OCI-LY7 (cell line): ENCODE measurements around the gene APOC1. TPM values are rescaled to one million over a fixed set of nuclear protein-coding genes. Genes with fewer than 3 reads are reported as not detected.
"Not testable (repeated sequence)": the region's sequence is repeated elsewhere in the genome, so short reads cannot be mapped to it uniquely, and the experiment has no call there.

Source experiments
- BruUV-seq: library from RNA; stranded (reverse); fragments of 400-500 nt; replicated peaks from 2 replicates; lab custom pipeline; 2021; lab: Mats Ljungman, UMichigan
- CTCF ChIA-PET: fragments of 300-600 bp; sonication (Branson Sonifier 250); formaldehyde crosslinking; loops from one replicate; lab custom pipeline; 2022; ENCODE audit warnings: antibody characterized with exemption; ENCODE audit not compliant: unreplicated experiment; lab: Charles Lee
- POLR2A ChIA-PET: fragments of 300-600 bp; sonication (Branson Sonifier 250); formaldehyde crosslinking; loops from one replicate; lab custom pipeline; 2022; ENCODE audit warnings: antibody characterized with exemption; lab: Charles Lee
- DNase-seq: peaks from one replicate; pipeline ENCODE4 v3.0.0-alpha.2; 2015; ENCODE audit warnings: low spot score
- H2AFZ ChIP-seq: fragments of 200-600 bp; sonication (generic), shearing (Covaris generic); 2 replicates; pipeline ENCODE4 v1.6.1; 2014; ENCODE audit warnings: mild to moderate bottlenecking, antibody characterized with exemption, low read length, moderate library complexity
- H3K27ac ChIP-seq: fragments of 200-600 bp; sonication (generic); 2 replicates; pipeline ENCODE4 v1.5.1; 2014; ENCODE audit warnings: mixed run types, low read depth, mild to moderate bottlenecking, moderate library complexity, low read length, inconsistent platforms; ENCODE audit not compliant: poor library complexity, severe bottlenecking
- H3K36me3 ChIP-seq: fragments of 200-600 bp; sonication (generic); 2 replicates; pipeline ENCODE4 v1.6.1; 2014; ENCODE audit warnings: mild to moderate bottlenecking, antibody characterized with exemption, low read length, moderate library complexity, mixed read lengths; ENCODE audit not compliant: insufficient read depth
- H3K4me1 ChIP-seq: fragments of 200-600 bp; sonication (generic); 2 replicates; pipeline ENCODE4 v1.5.1; 2014; ENCODE audit warnings: mild to moderate bottlenecking, low read length; ENCODE audit not compliant: insufficient read depth, poor library complexity, severe bottlenecking
- H3K4me2 ChIP-seq: fragments of 200-600 bp; sonication (generic); 2 replicates; pipeline ENCODE4 v1.6.1; 2014; ENCODE audit warnings: mild to moderate bottlenecking, low read length
- H3K4me3 ChIP-seq: fragments of 200-600 bp; sonication (generic); 2 replicates; pipeline ENCODE4 v1.5.1; 2014; ENCODE audit warnings: mild to moderate bottlenecking, low read depth, low read length; ENCODE audit not compliant: poor library complexity, severe bottlenecking
- H3K79me2 ChIP-seq: fragments of 200-600 bp; sonication (generic); 2 replicates; pipeline ENCODE4 v1.6.1; 2016; ENCODE audit warnings: low read depth, mild to moderate bottlenecking, low read length, moderate library complexity, mixed read lengths; ENCODE audit not compliant: insufficient read depth
- H3K9me2 ChIP-seq: fragments of 200-600 bp; sonication (generic); 2 replicates; pipeline ENCODE4 v1.6.1; 2016; ENCODE audit warnings: mild to moderate bottlenecking, low read length, mixed read lengths; ENCODE audit not compliant: insufficient read depth
- H3K9me3 ChIP-seq: fragments of 200-600 bp; sonication (generic); 2 replicates; pipeline ENCODE4 v1.6.1; 2014; ENCODE audit warnings: mild to moderate bottlenecking, mixed run types, low read length, mixed read lengths
- H4K20me1 ChIP-seq: fragments of 200-600 bp; sonication (generic); 2 replicates; pipeline ENCODE4 v1.6.1; 2014; ENCODE audit warnings: mild to moderate bottlenecking, antibody characterized with exemption, low read length, moderate library complexity, mixed read lengths; ENCODE audit not compliant: insufficient read depth
- EZH2phosphoT487 ChIP-seq: fragments of 200-600 bp; sonication (generic); IDR thresholded peaks from 2 replicates; pipeline ENCODE4 v1.6.1; 2018; ENCODE audit warnings: low read depth, borderline replicate concordance, mild to moderate bottlenecking, mixed run types, antibody characterized with exemption, low read length, moderate library complexity, mixed read lengths
- intact Hi-C: fragments of 100-400 bp; cut with micrococcal nuclease; formaldehyde crosslinking; loops from one replicate; pipeline ENCODE4 v1.10.0; 2022; ENCODE audit not compliant: unreplicated experiment
- total RNA-seq, 2 experiments: library from RNA; depleted of rRNA in 1 of 2; stranded (reverse); fragments of >200 nt in 1 of 2; shearing (Covaris generic) in 1 of 2; gene quantifications; 2 replicates each; pipeline ENCODE4 v1.2.3, GENCODE V29; 2014 to 2022
- TF ChIP-seq, protein P1 (sequence below): fragments of 200-600 bp; sonication (generic); conservative IDR thresholded peaks from 2 replicates; pipeline ENCODE4 v1.5.1; 2014; ENCODE audit warnings: mild to moderate bottlenecking, antibody characterized with exemption, low read length, moderate library complexity, mixed read lengths

APOC1 gene
- total RNA-seq, 2 experiments from 2014 or later = 1.9 TPM; not detected in 1

DNA sequence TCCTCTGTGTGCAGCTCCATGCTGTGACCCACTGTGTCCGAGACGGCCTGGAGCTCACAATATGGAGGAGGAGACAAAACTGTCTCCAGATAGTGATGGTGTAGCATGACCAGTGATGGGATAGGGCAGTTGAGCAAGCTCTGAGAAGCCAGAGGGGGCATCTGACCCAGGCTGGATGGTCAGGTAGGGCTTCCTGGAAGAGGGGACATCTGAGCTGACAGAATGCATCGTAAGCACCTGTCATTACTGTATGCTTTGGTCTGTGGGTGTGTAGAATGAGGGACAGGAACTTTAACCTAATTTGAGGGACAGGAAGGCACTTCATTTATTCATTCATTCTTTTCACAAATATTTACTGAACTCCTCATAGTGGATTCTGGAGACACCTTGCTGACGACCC lies 29.8 kb upstream of the APOC1 start:
- no peak for DNase-seq
- H3K79me2 ChIP-seq = no peaks in the 10 kb centered on the region
- H4K20me1 ChIP-seq = no peaks in the 10 kb centered on the region
- no peaks in the 10 kb centered on the region for H3K9me2 ChIP-seq
- ChIA-PET POLR2A (interaction anchor here (0.6 to 1.1 kb wide), 2 partner anchors 20 to 372 kb away, joined by 3 read pairs; no protein-coding TSS in a partner anchor), CTCF (no interaction called here)
- H2AFZ ChIP-seq = no peak overlapping the region
- no peaks in the 10 kb centered on the region for H3K36me3 ChIP-seq
- H3K4me1 ChIP-seq = peaks cover 2% of the 10 kb centered on the region
- H3K27ac ChIP-seq = no peak overlapping the region
- TF ChIP-seq EZH2phosphoT487 = no peak
- TF ChIP-seq, protein P1, sequence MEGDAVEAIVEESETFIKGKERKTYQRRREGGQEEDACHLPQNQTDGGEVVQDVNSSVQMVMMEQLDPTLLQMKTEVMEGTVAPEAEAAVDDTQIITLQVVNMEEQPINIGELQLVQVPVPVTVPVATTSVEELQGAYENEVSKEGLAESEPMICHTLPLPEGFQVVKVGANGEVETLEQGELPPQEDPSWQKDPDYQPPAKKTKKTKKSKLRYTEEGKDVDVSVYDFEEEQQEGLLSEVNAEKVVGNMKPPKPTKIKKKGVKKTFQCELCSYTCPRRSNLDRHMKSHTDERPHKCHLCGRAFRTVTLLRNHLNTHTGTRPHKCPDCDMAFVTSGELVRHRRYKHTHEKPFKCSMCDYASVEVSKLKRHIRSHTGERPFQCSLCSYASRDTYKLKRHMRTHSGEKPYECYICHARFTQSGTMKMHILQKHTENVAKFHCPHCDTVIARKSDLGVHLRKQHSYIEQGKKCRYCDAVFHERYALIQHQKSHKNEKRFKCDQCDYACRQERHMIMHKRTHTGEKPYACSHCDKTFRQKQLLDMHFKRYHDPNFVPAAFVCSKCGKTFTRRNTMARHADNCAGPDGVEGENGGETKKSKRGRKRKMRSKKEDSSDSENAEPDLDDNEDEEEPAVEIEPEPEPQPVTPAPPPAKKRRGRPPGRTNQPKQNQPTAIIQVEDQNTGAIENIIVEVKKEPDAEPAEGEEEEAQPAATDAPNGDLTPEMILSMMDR = no peak
- no peak overlapping the region for H3K4me2 ChIP-seq
- intact Hi-C loops = no loop called here
- BruUV-seq = no TSS peak
- H3K9me3 ChIP-seq = no peaks in the 10 kb centered on the region
- no peak overlapping the region for H3K4me3 ChIP-seq

DNA sequence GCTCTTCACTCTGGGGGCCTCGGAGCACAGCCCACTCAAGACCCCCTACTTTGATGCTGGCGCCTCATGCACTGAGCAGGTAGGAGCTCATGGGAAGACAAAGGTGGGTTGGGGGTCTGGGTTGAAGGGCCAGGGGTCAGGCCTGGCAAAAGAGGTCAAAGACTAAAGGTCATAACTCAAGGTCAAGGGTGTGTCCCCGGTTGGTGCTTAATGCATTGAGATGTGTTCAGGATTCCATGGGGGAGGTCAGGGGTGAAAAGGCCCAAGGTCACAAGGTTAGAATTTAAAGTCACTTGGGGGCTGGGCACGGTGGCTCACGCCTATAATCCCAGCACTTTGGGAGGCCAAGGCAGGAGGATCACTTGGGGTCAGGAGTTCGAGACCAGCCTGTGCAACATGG lies 28.3 kb upstream of the APOC1 start:
- BruUV-seq = no TSS peak
- DNase-seq = no peak
- Histone ChIP-seq H3K79me2 (no peaks in the 10 kb centered on the region), H3K4me3 (no peak overlapping the region), H2AFZ (no peak overlapping the region), H3K4me2 (no peak overlapping the region), H3K36me3 (no peaks in the 10 kb centered on the region), H4K20me1 (no peaks in the 10 kb centered on the region), H3K27ac (no peak overlapping the region), H3K9me2 (no peaks in the 10 kb centered on the region), H3K9me3 (no peaks in the 10 kb centered on the region), H3K4me1 (peaks cover 9% of the 10 kb centered on the region)
- intact Hi-C loops = no loop called here
- CTCF ChIA-PET = no interaction called here
- POLR2A ChIA-PET = no interaction called here
- TF ChIP-seq EZH2phosphoT487 = no peak
- TF ChIP-seq, protein P1 = no peak

DNA sequence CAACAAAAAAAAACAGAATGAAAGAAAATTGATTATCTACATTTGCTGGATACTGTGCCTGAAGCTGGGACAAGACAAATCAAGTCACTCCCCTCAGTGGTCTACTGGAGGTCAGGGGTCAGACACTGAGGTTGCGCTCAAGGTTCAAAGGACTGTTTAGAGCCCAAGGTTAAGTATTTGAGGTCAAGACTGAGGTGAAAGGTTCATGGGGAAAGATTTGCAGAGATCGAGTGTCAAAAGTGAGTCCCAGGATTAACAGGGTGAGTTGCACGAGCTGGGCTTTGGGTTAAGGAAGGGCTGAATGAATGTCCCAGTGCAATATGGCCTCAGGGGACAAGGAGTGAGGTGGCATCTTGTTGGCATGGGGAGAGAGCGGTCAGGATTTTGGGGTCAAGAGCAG lies 26.8 kb upstream of the APOC1 start:
- H3K4me1 ChIP-seq = peaks cover 16% of the 10 kb centered on the region
- H3K27ac ChIP-seq = no peak overlapping the region
- TF ChIP-seq, protein P1 = no peak
- no peak for TF ChIP-seq EZH2phosphoT487
- POLR2A ChIA-PET = no interaction called here
- peaks cover 11% of the 10 kb centered on the region for H3K36me3 ChIP-seq
- no TSS peak for BruUV-seq
- no peak overlapping the region for H3K4me3 ChIP-seq
- CTCF ChIA-PET = no interaction called here
- no peak for DNase-seq
- no peak overlapping the region for H3K4me2 ChIP-seq
- peaks cover 15% of the 10 kb centered on the region for H3K79me2 ChIP-seq
- no peak overlapping the region for H2AFZ ChIP-seq
- intact Hi-C loops = no loop called here
- no peaks in the 10 kb centered on the region for H3K9me3 ChIP-seq
- no peaks in the 10 kb centered on the region for H3K9me2 ChIP-seq
- peaks cover 11% of the 10 kb centered on the region for H4K20me1 ChIP-seq

DNA sequence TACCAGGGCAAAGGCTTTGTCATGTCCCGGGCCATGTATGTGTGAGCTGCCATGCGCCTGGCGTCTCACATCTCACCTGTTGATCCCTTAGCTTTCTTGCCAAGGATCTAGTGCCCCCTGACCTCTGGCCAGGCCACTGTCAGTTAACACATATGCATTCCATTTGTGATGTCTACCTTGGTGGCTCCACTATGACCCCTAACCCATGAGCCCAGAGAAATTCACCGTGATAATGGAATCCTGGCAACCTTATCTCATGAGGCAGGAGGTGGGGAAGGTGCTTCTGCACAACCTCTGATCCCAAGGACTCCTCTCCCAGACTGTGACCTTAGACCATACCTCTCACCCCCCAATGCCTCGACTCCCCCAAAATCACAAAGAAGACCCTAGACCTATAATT lies 26.1 kb upstream of the APOC1 start:
- intact Hi-C loops, H3K9me3 ChIP-seq, POLR2A ChIA-PET, BruUV-seq, H3K4me3 ChIP-seq, H3K27ac ChIP-seq, CTCF ChIA-PET, H3K4me2 ChIP-seq, H2AFZ ChIP-seq, DNase-seq, H3K9me2 ChIP-seq: not testable (repeated sequence)
- H3K36me3 ChIP-seq = peaks cover 18% of the 10 kb centered on the region
- H3K4me1 ChIP-seq = peaks cover 18% of the 10 kb centered on the region
- peaks cover 22% of the 10 kb centered on the region for H3K79me2 ChIP-seq
- H4K20me1 ChIP-seq = peaks cover 11% of the 10 kb centered on the region
